Endothelial cell of coronary artery (primary cell): Measurements from ENCODE around the gene RASA4B. TPM values are rescaled to one million over a fixed set of nuclear protein-coding genes. Genes with fewer than 3 reads are reported as not detected.

Source experiments
- total RNA-seq: library from RNA; depleted of rRNA; stranded (reverse); fragments of >200 nt; gene quantifications from 2 replicates; pipeline ENCODE4 v1.2.3, GENCODE V29; 2014

RASA4B gene
- total RNA-seq = 1.5 and 2.1 TPM in 2 replicates

GRCh38 chr7:102517550-102518147 is at the start of gene RASA4B:
Gene RASA4B, minus strand, starts transcription at chr7:102517777. Its CDS starts 67 bp downstream, at chr7:102517710.

GRCh38 chr7:102550808-102551422 is 33.3 kb upstream of the RASA4B start, which contains the start of gene SPDYE2:
Gene SPDYE2, plus strand, starts transcription at chr7:102551226. Its CDS starts 2,030 bp downstream, at chr7:102553256.

GRCh38 chr7:102543596-102543995 is 26.0 kb upstream of the RASA4B start, which contains the start of gene UPK3BL2:
Gene UPK3BL2, minus strand, starts transcription at chr7:102543696. Its CDS starts 60 bp downstream, at chr7:102543636.

GRCh38 chr7:102478314-102479208 is 39.0 kb downstream of the RASA4B start, which contains the start of gene POLR2J:
Gene POLR2J, minus strand, starts transcription at chr7:102478922. Its CDS starts 62 bp downstream, at chr7:102478860.

GRCh38 chr7:102464577-102465280 is 52.8 kb downstream of the RASA4B start, which contains the start of the genes ALKBH4 and LRWD1:
Gene ALKBH4, minus strand, starts transcription at chr7:102464863. Its CDS starts 27 bp downstream, at chr7:102464836.
Gene LRWD1, plus strand, starts transcription at chr7:102464984. Its CDS starts 97 bp downstream, at chr7:102465081.

GRCh38 chr7:102433219-102434038 is 84.1 kb downstream of the RASA4B start, which contains the start of gene ORAI2:
Gene ORAI2, plus strand, starts transcription at chr7:102433575. Its CDS starts 5,382 bp downstream, at chr7:102438957.

Other genes with a start within 250 kb of the RASA4B start
- gene SH2B2, start 230.9 kb downstream of the RASA4B start, total RNA-seq = 0.90 and 1.7 TPM in 2 replicates
- not detected in 2 replicates for gene SPDYE6, start 161.3 kb downstream of the RASA4B start, total RNA-seq
- gene PRKRIP1, start 121.4 kb downstream of the RASA4B start, total RNA-seq = 10.8 and 14.2 TPM in 2 replicates
- 64.3 and 74.0 TPM in 2 replicates for gene ORAI2, start 84.2 kb downstream of the RASA4B start, total RNA-seq
- gene ALKBH4, start 52.9 kb downstream of the RASA4B start, total RNA-seq = 8.6 and 12.1 TPM in 2 replicates
- gene LRWD1, start 52.8 kb downstream of the RASA4B start, total RNA-seq = 23.4 and 26.4 TPM in 2 replicates
- gene POLR2J, start 38.9 kb downstream of the RASA4B start, total RNA-seq = 29.0 and 31.5 TPM in 2 replicates
- gene UPK3BL2, start 25.9 kb upstream of the RASA4B start, total RNA-seq = 3.2 and 3.6 TPM in 2 replicates
- not detected in 2 replicates for gene SPDYE2, start 33.4 kb upstream of the RASA4B start, total RNA-seq
- 26.5 and 28.0 TPM in 2 replicates for gene POLR2J3, start 54.8 kb upstream of the RASA4B start, total RNA-seq
- 3.7 and 7.8 TPM in 2 replicates for gene RASA4, start 99.0 kb upstream of the RASA4B start, total RNA-seq
- gene UPK3BL1, start 125.0 kb upstream of the RASA4B start, total RNA-seq = 2.4 and 14.8 TPM in 2 replicates
- gene SPDYE2B, start 132.5 kb upstream of the RASA4B start, total RNA-seq = not detected in 2 replicates
- 2.6 and 3.0 TPM in 2 replicates for gene POLR2J2, start 153.9 kb upstream of the RASA4B start, total RNA-seq
- 7.8 and 9.4 TPM in 2 replicates for gene FAM185A, start 231.2 kb upstream of the RASA4B start, total RNA-seq